HCT116 (cell line): ENCODE data around the gene MESD. TPM values are rescaled to one million over a fixed set of nuclear protein-coding genes. Genes with fewer than 3 reads are reported as not detected.

Experiments used
- ATAC-seq: fragments of 200-7000 bp; cut with Tn5 transposase; 2 replicates; pipeline ENCODE4 v1.9.1; 2020; ENCODE audit warnings: mild to moderate bottlenecking, moderate library complexity
- BruUV-seq: library from RNA; stranded (reverse); fragments of 400-500 nt; replicated peaks from 2 replicates; lab custom pipeline; 2021; lab: Mats Ljungman, UMichigan
- CTCF ChIA-PET: fragments of 300-600 bp; sonication (Branson Sonifier 250); formaldehyde crosslinking; loops from one replicate; lab custom pipeline; 2021; ENCODE audit warnings: antibody characterized with exemption; lab: Charles Lee
- POLR2A ChIA-PET: fragments of 300-600, 350-600 bp; sonication (Branson Sonifier 250); formaldehyde crosslinking; loops from one replicate; lab custom pipeline; 2021; ENCODE audit warnings: antibody characterized with exemption; lab: Charles Lee
- RAD21 ChIA-PET, 2 experiments: fragments of 300-600 bp; sonication (Branson Sonifier 250); formaldehyde crosslinking; loops; one replicate each; lab custom pipeline; 2023; ENCODE audit warnings: low total read pairs in 2 of 2; ENCODE audit not compliant: uncharacterized antibody in 2 of 2, unreplicated experiment in 2 of 2, low non-redundant PET in 1 of 2; lab: Charles Lee
- DNase-seq: peaks from one replicate; pipeline ENCODE4 v3.0.0-alpha.2; 2010; ENCODE audit warnings: low read depth, low spot score
- H2AFZ ChIP-seq: fragments of 200-600 bp; shearing (Covaris generic), sonication (generic); 2 replicates; pipeline ENCODE4 v1.6.1; 2017; ENCODE audit warnings: low read depth, mixed run types, mixed read lengths, antibody characterized with exemption, low read length; ENCODE audit not compliant: poor library complexity, severe bottlenecking
- H3K27ac ChIP-seq: 2 replicates; pipeline ENCODE4 v1.5.1; 2012; ENCODE audit warnings: low read depth, low read length
- H3K27me3 ChIP-seq: fragments of 200-600 bp; sonication (generic); 2 replicates; pipeline ENCODE4 v1.6.1; 2016; ENCODE audit warnings: mixed run types, low read length, mixed read lengths; ENCODE audit not compliant: insufficient read depth
- H3K36me3 ChIP-seq, 2 experiments: fragments of 200-500 bp in 1 of 2; fragments of 200-600 bp in 1 of 2; sonication (Bioruptor generic) in 1 of 2; sonication (generic) in 1 of 2; 2 replicates each; pipeline versions ENCODE4 v1.5.1 to v1.6.1; 2014 to 2016; ENCODE audit warnings: low read length in 2 of 2, inconsistent platforms in 1 of 2, mixed read lengths in 1 of 2, mixed run types in 1 of 2; ENCODE audit not compliant: insufficient read depth in 2 of 2, control insufficient read depth in 1 of 2
- H3K4me1 ChIP-seq, 2 experiments: fragments of 200-600 bp in 1 of 2; sonication (generic) in 1 of 2; 2 replicates each; pipeline versions ENCODE4 v1.5.1 to v1.6.1; 2012 to 2017; ENCODE audit warnings: low read length in 2 of 2, inconsistent platforms in 1 of 2, mild to moderate bottlenecking in 1 of 2, mixed read lengths in 1 of 2, mixed run types in 1 of 2, moderate library complexity in 1 of 2; ENCODE audit not compliant: insufficient read depth in 2 of 2, control insufficient read depth in 1 of 2
- H3K4me2 ChIP-seq: fragments of 200-600 bp; sonication (generic); 2 replicates; pipeline ENCODE4 v1.6.1; 2017; ENCODE audit warnings: mixed run types, low read length, mixed read lengths
- H3K4me3 ChIP-seq, 2 experiments: fragments of 200-600 bp in 1 of 2; sonication (generic) in 1 of 2; replicated peaks in 1 of 2; 2 replicates each; pipeline ENCODE4 v1.5.1; 2011 to 2016; ENCODE audit warnings: low read length in 2 of 2, control low read depth in 1 of 2, low read depth in 1 of 2, mild to moderate bottlenecking in 1 of 2, mixed read lengths in 1 of 2, mixed run types in 1 of 2
- H3K79me2 ChIP-seq: fragments of 200-600 bp; sonication (generic); 2 replicates; pipeline ENCODE4 v1.6.1; 2017; ENCODE audit warnings: mild to moderate bottlenecking, mixed run types, low read length, moderate library complexity, mixed read lengths; ENCODE audit not compliant: insufficient read depth
- H3K9ac ChIP-seq: fragments of 200-600 bp; sonication (generic); 2 replicates; pipeline ENCODE4 v1.6.1; 2016; ENCODE audit warnings: low read length, mixed read lengths
- H3K9me2 ChIP-seq: fragments of 200-600 bp; sonication (generic), shearing (Covaris generic); 2 replicates; pipeline ENCODE4 v1.6.1; 2017; ENCODE audit warnings: mixed run types, mild to moderate bottlenecking, moderate library complexity; ENCODE audit not compliant: insufficient read depth
- H3K9me3 ChIP-seq, 2 experiments: fragments of 200-500 bp in 1 of 2; fragments of 200-600 bp in 1 of 2; sonication (Bioruptor generic) in 1 of 2; sonication (generic) in 1 of 2; 2 replicates each; pipeline ENCODE4 v1.6.1; 2014 to 2017; ENCODE audit warnings: low read length in 2 of 2, mixed read lengths in 2 of 2, inconsistent platforms in 1 of 2, low read depth in 1 of 2, mild to moderate bottlenecking in 1 of 2, mixed run types in 1 of 2, moderate library complexity in 1 of 2; ENCODE audit not compliant: control insufficient read depth in 1 of 2, insufficient read depth in 1 of 2
- H4K20me1 ChIP-seq: fragments of 200-600 bp; sonication (generic), shearing (Covaris generic); 2 replicates; pipeline ENCODE4 v1.6.1; 2017; ENCODE audit warnings: mixed run types, mild to moderate bottlenecking, moderate library complexity; ENCODE audit not compliant: insufficient read depth
- EGR1 ChIP-seq: IDR thresholded peaks from 2 replicates; pipeline ENCODE4 v1.6.1; 2012; ENCODE audit warnings: low read depth
- POLR2A ChIP-seq: IDR thresholded peaks from 2 replicates; pipeline ENCODE4 v1.7.0; 2011; ENCODE audit warnings: borderline replicate concordance; ENCODE audit not compliant: insufficient read depth, insufficient read length; ENCODE audit errors: extremely low read depth
- POLR2AphosphoS5 ChIP-seq: IDR thresholded peaks from 2 replicates; pipeline ENCODE4 v1.6.1; 2011; ENCODE audit warnings: mild to moderate bottlenecking, low read depth, low read length, moderate library complexity
- RAD21 ChIP-seq: IDR thresholded peaks from 2 replicates; pipeline ENCODE4 v1.6.1; 2012; ENCODE audit warnings: low read depth, mild to moderate bottlenecking
- REST ChIP-seq: IDR thresholded peaks from 2 replicates; pipeline ENCODE4 v1.6.1; 2012; ENCODE audit warnings: low read depth
- SRF ChIP-seq: IDR thresholded peaks from 2 replicates; pipeline ENCODE4 v1.6.1; 2012; ENCODE audit warnings: low read depth
- ZBTB33 ChIP-seq: IDR thresholded peaks from 2 replicates; pipeline ENCODE4 v1.6.1; 2011; ENCODE audit warnings: mild to moderate bottlenecking, low read length, moderate library complexity; ENCODE audit not compliant: insufficient replicate concordance; ENCODE audit errors: extremely low read depth
- intact Hi-C: fragments of 100-400 bp; cut with micrococcal nuclease; formaldehyde crosslinking; loops from 2 replicates; pipeline ENCODE4 v1.10.0; 2022
- total RNA-seq: library from RNA; stranded (reverse); gene quantifications from one replicate; pipeline ENCODE4 v1.2.1, GENCODE V29; 2021; ENCODE audit not compliant: unreplicated experiment

The MESD gene
- total RNA-seq, 1 experiment from 2014 or later: 22.5 TPM

- no peaks in the 10 kb centered on the region for H3K9me3 ChIP-seq
- no peak overlapping the region for H2AFZ ChIP-seq
- no peak for DNase-seq
- no peak overlapping the region for H3K4me3 ChIP-seq
- H3K27me3 ChIP-seq: no peaks in the 10 kb centered on the region
- no peaks in the 10 kb centered on the region for H3K79me2 ChIP-seq
- POLR2A ChIA-PET: no interaction called here
- peaks cover 0 to 3% of the 10 kb centered on the region in 2 experiments; a peak in 1 of 4 replicates for H3K36me3 ChIP-seq
- CTCF ChIA-PET: interaction anchor here (1.3 kb wide), 1 partner anchor 16 kb away, joined by 5 read pairs; no protein-coding TSS in a partner anchor
- H3K4me1 ChIP-seq: peaks cover 37 to 44% of the 10 kb centered on the region in 2 experiments
- intact Hi-C loops: no loop called here
- ATAC-seq: no peak
- no peak overlapping the region; the same call in 1 of the 2 replicates for H3K27ac ChIP-seq
- no peak overlapping the region for H3K9ac ChIP-seq
- no TSS peak for BruUV-seq
- TF ChIP-seq SRF: no peak
- TF ChIP-seq ZBTB33: no peak
- no peak for TF ChIP-seq POLR2A
- TF ChIP-seq RAD21: no peak
- TF ChIP-seq REST: no peak
- TF ChIP-seq POLR2AphosphoS5: no peak
- no peak for TF ChIP-seq EGR1
- no peaks in the 10 kb centered on the region for H4K20me1 ChIP-seq
- RAD21 ChIA-PET: no interaction called here
- no peaks in the 10 kb centered on the region for H3K9me2 ChIP-seq
- H3K4me2 ChIP-seq: peak overlapping the region; percentile 75
These were observed 35.5 kb downstream of the MESD start for GRCh38 chr15:80953953-80954778.
